NCI-H146 (cell line): Measurements from ENCODE around the gene NINJ2.
"Not testable (repeated sequence)": the region's sequence is repeated elsewhere in the genome, so short reads cannot be mapped to it uniquely, and the experiment has no call there.

Experiments
- DNase-seq: peaks from one replicate; lab custom pipeline; 2025; lab: John Stamatoyannopoulos, UW

NINJ2 gene

GRCh38 chr12:663293-663871 lies at the start of gene NINJ2:
Gene NINJ2 (minus strand): TSS chr12:663445. CDS start chr12:663360, 85 bp downstream.
- no peak for DNase-seq

- peak; percentile 96 for DNase-seq
Observed at GRCh38 chr12:712172-712863, 49.1 kb upstream of the NINJ2 start.

- DNase-seq = no peak
Observed at GRCh38 chr12:709455-710020, 46.3 kb upstream of the NINJ2 start.

GRCh38 chr12:708084-708483 lies 44.8 kb upstream of the NINJ2 start:
- DNase-seq = not testable (repeated sequence)

GRCh38 chr12:704516-705242 lies 41.4 kb upstream of the NINJ2 start:
- no peak for DNase-seq

GRCh38 chr12:701896-702539 lies 38.8 kb upstream of the NINJ2 start:
- DNase-seq = peak; percentile 11

GRCh38 chr12:700016-700415 lies 36.8 kb upstream of the NINJ2 start:
- no peak for DNase-seq

- DNase-seq = not testable (repeated sequence)
Observed at GRCh38 chr12:698222-698621, 35.0 kb upstream of the NINJ2 start.

GRCh38 chr12:697481-697880 lies 34.2 kb upstream of the NINJ2 start:
- no peak for DNase-seq

- peak; percentile 7 for DNase-seq
Observed at GRCh38 chr12:694734-695503, 31.7 kb upstream of the NINJ2 start.

GRCh38 chr12:693934-694533 lies 30.8 kb upstream of the NINJ2 start:
- DNase-seq = peak; percentile 10

GRCh38 chr12:692274-692673 lies 29.0 kb upstream of the NINJ2 start:
- no peak for DNase-seq

- DNase-seq = peak; percentile 87
Observed at GRCh38 chr12:690466-690865, 27.2 kb upstream of the NINJ2 start.

GRCh38 chr12:685388-685787 lies 22.1 kb upstream of the NINJ2 start:
- DNase-seq = no peak

GRCh38 chr12:684416-684815 lies 21.2 kb upstream of the NINJ2 start:
- DNase-seq = no peak

- no peak for DNase-seq
Observed at GRCh38 chr12:681568-682256, 18.5 kb upstream of the NINJ2 start.

GRCh38 chr12:678747-679712 lies 15.8 kb upstream of the NINJ2 start:
- DNase-seq = no peak

- no peak for DNase-seq
Observed at GRCh38 chr12:675562-675961, 12.3 kb upstream of the NINJ2 start.

- no peak for DNase-seq
Observed at GRCh38 chr12:674272-674781, 11.1 kb upstream of the NINJ2 start.
